Esophagus squamous epithelium (tissue), 5 donors: Measurements from ENCODE around the gene AIFM1. TPM values are rescaled to one million over a fixed set of nuclear protein-coding genes. Genes with fewer than 3 reads are reported as not detected.
"Not testable (repeated sequence)": the region's sequence is repeated elsewhere in the genome, so short reads cannot be mapped to it uniquely, and the experiment has no call there.

Experiments used
- DNase-seq: peaks from one replicate; lab custom pipeline; 2025; lab: John Stamatoyannopoulos, UW
- H3K27ac ChIP-seq, 4 donors: fragments of 200-600 bp; sonication (generic); one replicate each; pipeline ENCODE4 v1.5.1; 2016 to 2019; ENCODE audit warnings: mild to moderate bottlenecking in 1 of 4
- H3K27me3 ChIP-seq, 4 donors: fragments of 200-600 bp; sonication (generic); 1 replicate in 3 of 4; 2 replicates in 1 of 4; pipeline versions ENCODE4 v1.5.1 to v1.6.0; 2017 to 2021; ENCODE audit warnings: antibody characterized with exemption in 1 of 4
- H3K36me3 ChIP-seq, 3 donors: fragments of 200-600 bp; sonication (generic); one replicate each; pipeline ENCODE4 v1.5.1; 2016 to 2019
- H3K4me1 ChIP-seq, 3 donors: fragments of 200-600 bp; sonication (generic); one replicate each; pipeline ENCODE4 v1.5.1; 2017 to 2019
- H3K4me3 ChIP-seq, 4 donors: fragments of 200-600 bp; sonication (generic); 1 replicate in 3 of 4; 2 replicates in 1 of 4; pipeline ENCODE4 v1.5.1; 2016 to 2019; ENCODE audit warnings: mild to moderate bottlenecking in 2 of 4, moderate library complexity in 1 of 4
- H3K9me3 ChIP-seq, 3 donors: fragments of 200-600 bp; sonication (generic); one replicate each; pipeline ENCODE4 v1.5.1; 2016 to 2019
- CTCF ChIP-seq, 6 experiments: fragments of 450-650 bp in 4 of 6; fragments of 200-600 bp in 2 of 6; sonication (generic) in 2 of 6; IDR thresholded peaks; one replicate each; pipeline ENCODE4 v1.5.1; 2016 to 2019; ENCODE audit warnings: antibody characterized with exemption in 6 of 6, mild to moderate bottlenecking in 4 of 6, moderate library complexity in 4 of 6
- POLR2A ChIP-seq, 4 donors: fragments of 450-650 bp; IDR thresholded peaks; one replicate each; pipeline ENCODE4 v1.6.1; 2017; ENCODE audit warnings: antibody characterized with exemption in 4 of 4, mild to moderate bottlenecking in 4 of 4, moderate library complexity in 3 of 4
- WGBS, 2 donors: methylation state at CpG; one replicate each; pipeline ENCODE4 v1.1.5; 2018; 5-methylcytosine and 5-hydroxymethylcytosine counted together
- intact Hi-C: fragments of 100-400 bp; cut with DNase I; formaldehyde crosslinking; loops from one replicate; pipeline ENCODE4 v1.15.0; 2022
- total RNA-seq, 4 donors: library from RNA; depleted of rRNA; stranded (reverse); fragments of >200 nt; gene quantifications; one replicate each; pipeline ENCODE4 v1.1.0, GENCODE V29; 2016
- donor health status: DM: yes; HTN: yes; CAD: no.

Gene AIFM1
- total RNA-seq, 4 donors from 2014 or later = 10.9 to 23.1 (median 17.0) TPM

- H3K36me3 ChIP-seq = no peaks in the 10 kb centered on the region
- TF ChIP-seq CTCF (IDR thresholded peaks at IDR 0.05) (no peak), POLR2A (IDR thresholded peaks at IDR 0.05) (no peak)
- no peak for DNase-seq
- peak overlapping the region; percentile 39 to 84 (median 52) for H3K27ac ChIP-seq
- WGBS, 2 donors = 24 to 50% methylated on average over 2 to 16 of the region's 21 CpGs
- peaks cover 0 to 61% (median 17%) of the 10 kb centered on the region in 3 donors for H3K4me1 ChIP-seq
- H3K9me3 ChIP-seq = no peaks in the 10 kb centered on the region
- no peaks in the 10 kb centered on the region for H3K27me3 ChIP-seq
- intact Hi-C loops = no loop called here
- H3K4me3 ChIP-seq = peak overlapping the region in 1 of 4 donors; percentile 26
These were observed 47.0 kb downstream of the AIFM1 start for GRCh38 chrX:130118441-130119311.

- WGBS, 2 donors = 67 to 100% methylated on average over 1 to 3 of the region's 7 CpGs
- no peak for TF ChIP-seq POLR2A (IDR thresholded peaks at IDR 0.05)
- TF ChIP-seq CTCF (IDR thresholded peaks at IDR 0.05) = no peak
- no peak overlapping the region for H3K27ac ChIP-seq
- H3K4me3 ChIP-seq = no peak overlapping the region
- H3K36me3 ChIP-seq = no peaks in the 10 kb centered on the region
- intact Hi-C loops = no loop called here
- no peaks in the 10 kb centered on the region for H3K9me3 ChIP-seq
- peaks cover 0 to 55% (median 17%) of the 10 kb centered on the region in 3 donors for H3K4me1 ChIP-seq
- no peaks in the 10 kb centered on the region for H3K27me3 ChIP-seq
- no peak for DNase-seq
These were observed 48.5 kb downstream of the AIFM1 start for GRCh38 chrX:130117166-130117565.

GRCh38 chrX:130115119-130115885 is 50.3 kb downstream of the AIFM1 start:
- WGBS, 2 donors = 83 to 87% methylated on average over 4 to 9 of the region's 10 CpGs
- peaks cover 4 to 51% (median 11%) of the 10 kb centered on the region in 3 donors for H3K4me1 ChIP-seq

GRCh38 chrX:130114141-130114588 is 51.5 kb downstream of the AIFM1 start:
- intact Hi-C loops = no loop called here
- Histone ChIP-seq H3K9me3 (no peaks in the 10 kb centered on the region), H3K27ac (no peak overlapping the region), H3K4me1 (peaks cover 4 to 44% (median 9%) of the 10 kb centered on the region in 3 donors), H3K27me3 (no peaks in the 10 kb centered on the region), H3K36me3 (no peaks in the 10 kb centered on the region), H3K4me3 (no peak overlapping the region)
- DNase-seq = no peak
- 64% methylated on average over 6 of the region's 9 CpGs; no CpG with 5 or more reads in 1 of the 2 donors for WGBS, 2 donors
- no peak for TF ChIP-seq POLR2A (IDR thresholded peaks at IDR 0.05)
- no peak for TF ChIP-seq CTCF (IDR thresholded peaks at IDR 0.05)

More at GRCh38 chrX:130115119-130115885, 50.3 kb downstream of the AIFM1 start:
- DNase-seq, H3K9me3 ChIP-seq, H3K27me3 ChIP-seq, H3K27ac ChIP-seq, H3K36me3 ChIP-seq, H3K4me3 ChIP-seq, intact Hi-C loops: not testable (repeated sequence)

- no peaks in the 10 kb centered on the region for H3K36me3 ChIP-seq
- H3K4me1 ChIP-seq = peaks cover 9 to 57% (median 16%) of the 10 kb centered on the region in 3 donors
- H3K4me3 ChIP-seq = peak overlapping the region; percentile 63 to 77 (median 74)
- no peaks in the 10 kb centered on the region for H3K27me3 ChIP-seq
- no peak for DNase-seq
- intact Hi-C loops = no loop called here
- 33 to 70% methylated on average over 2 to 35 of the region's 43 CpGs for WGBS, 2 donors
- peak overlapping the region; percentile 88 to 96 (median 94) for H3K27ac ChIP-seq
- TF ChIP-seq POLR2A (IDR thresholded peaks at IDR 0.05) = no peak
- no peak for TF ChIP-seq CTCF (IDR thresholded peaks at IDR 0.05)
- H3K9me3 ChIP-seq = no peaks in the 10 kb centered on the region
These were observed 54.2 kb downstream of the AIFM1 start for GRCh38 chrX:130111220-130112154.
